Activated CD4-positive, CD25-positive, alpha-beta regulatory T cell treated with anti-CD3 and anti-CD28 coated beads, Interleukin-2, amount 50 U/mL, for 16 hours (primary cell): Measurements from ENCODE around the gene SYNGR2.

Experiments used
- DNase-seq: peaks from one replicate; pipeline ENCODE4 v3.0.0-alpha.2; 2020; ENCODE audit warnings: low read depth, low spot score

Gene SYNGR2

GRCh38 chr17:78142119-78142861 is 26.1 kb upstream of the SYNGR2 start:
- no peak for DNase-seq

GRCh38 chr17:78143214-78144146 is 24.9 kb upstream of the SYNGR2 start:
- no peak for DNase-seq

- no peak for DNase-seq
Measured at GRCh38 chr17:78144147-78144719, 24.1 kb upstream of the SYNGR2 start.

- no peak for DNase-seq
Measured at GRCh38 chr17:78144736-78145641, 23.4 kb upstream of the SYNGR2 start.

GRCh38 chr17:78146471-78146869 is 21.9 kb upstream of the SYNGR2 start:
- DNase-seq = no peak

- no peak for DNase-seq
Measured at GRCh38 chr17:78146881-78147280, 21.5 kb upstream of the SYNGR2 start.

GRCh38 chr17:78147315-78147998 is 20.9 kb upstream of the SYNGR2 start:
- DNase-seq = no peak

- no peak for DNase-seq
Measured at GRCh38 chr17:78148286-78149016, 19.9 kb upstream of the SYNGR2 start.

- DNase-seq = no peak
Measured at GRCh38 chr17:78151514-78152008, 16.8 kb upstream of the SYNGR2 start.

GRCh38 chr17:78154903-78155811 is 13.2 kb upstream of the SYNGR2 start:
- no peak for DNase-seq

- no peak for DNase-seq
Measured at GRCh38 chr17:78159575-78160158, 8.7 kb upstream of the SYNGR2 start.

GRCh38 chr17:78163881-78164747 is 4.3 kb upstream of the SYNGR2 start:
- DNase-seq = no peak

- DNase-seq = no peak
Measured at GRCh38 chr17:78164748-78165607, 3.4 kb upstream of the SYNGR2 start.

- DNase-seq = no peak
Measured at GRCh38 chr17:78166416-78166815, 2.0 kb upstream of the SYNGR2 start.

- DNase-seq = no peak
Measured at GRCh38 chr17:78168903-78169793, 767 bp downstream of the SYNGR2 start.
